Motor neuron (in vitro differentiated cells): Measurements from ENCODE around the gene TAS1R1. TPM values are rescaled to one million over a fixed set of nuclear protein-coding genes. Genes with fewer than 3 reads are reported as not detected.

Experiments
- ATAC-seq, 8 experiments: fragments of 200-7000 bp; cut with Tn5 transposase; replicated peaks in 6 of 8; 2 replicates each; pipeline ENCODE4 v1.8.0; 2021; ENCODE audit warnings: mild to moderate bottlenecking in 8 of 8, moderate library complexity in 8 of 8
- H3K27ac ChIP-seq, 2 donors: fragments of 250-450 bp; sonication (Bioruptor Pico); 2 replicates each; pipeline ENCODE4 v1.9.0; 2021; ENCODE audit warnings: antibody characterized with exemption in 2 of 2, mild to moderate bottlenecking in 2 of 2, moderate library complexity in 1 of 2
- H3K4me1 ChIP-seq, 2 donors: fragments of 250-450 bp; sonication (Bioruptor Pico); replicated peaks in 1 of 2; 2 replicates each; pipeline ENCODE4 v1.6.1; 2021; ENCODE audit warnings: antibody characterized with exemption in 2 of 2, mild to moderate bottlenecking in 2 of 2, moderate library complexity in 1 of 2
- H3K4me3 ChIP-seq, 5 donors: fragments of 250-450 bp; sonication (Bioruptor Pico); 2 replicates each; pipeline ENCODE4 v1.9.0; 2021; ENCODE audit warnings: antibody characterized with exemption in 5 of 5, mild to moderate bottlenecking in 5 of 5, moderate library complexity in 4 of 5
- WGBS, 10 experiments: fragments of 450-650 bp; shearing (Covaris generic); methylation state at CpG; one replicate each; pipeline ENCODE4 v1.0.0; 2022; 5-methylcytosine and 5-hydroxymethylcytosine counted together
- in situ Hi-C, 9 experiments: fragments of 400-800 bp; cut with MboI; loops; one replicate each; pipeline ENCODE4 v1.15.0; 2021; ENCODE audit warnings: low sequenced_read_pairs in 9 of 9, low pct_unique_long_range_greater_than_20kb in 2 of 9; ENCODE audit not compliant: unreplicated experiment in 9 of 9
- total RNA-seq, 8 experiments: library from RNA; unstranded; fragments of 300-600 nt; gene quantifications; 2 replicates each; pipeline versions ENCODE4 v1.2.3 to v1.2.4, GENCODE V29; 2022

The TAS1R1 gene
- total RNA-seq, 8 experiments from 2014 or later, result 0.22 to 0.82 (median 0.33) TPM; not detected in 1

DNA sequence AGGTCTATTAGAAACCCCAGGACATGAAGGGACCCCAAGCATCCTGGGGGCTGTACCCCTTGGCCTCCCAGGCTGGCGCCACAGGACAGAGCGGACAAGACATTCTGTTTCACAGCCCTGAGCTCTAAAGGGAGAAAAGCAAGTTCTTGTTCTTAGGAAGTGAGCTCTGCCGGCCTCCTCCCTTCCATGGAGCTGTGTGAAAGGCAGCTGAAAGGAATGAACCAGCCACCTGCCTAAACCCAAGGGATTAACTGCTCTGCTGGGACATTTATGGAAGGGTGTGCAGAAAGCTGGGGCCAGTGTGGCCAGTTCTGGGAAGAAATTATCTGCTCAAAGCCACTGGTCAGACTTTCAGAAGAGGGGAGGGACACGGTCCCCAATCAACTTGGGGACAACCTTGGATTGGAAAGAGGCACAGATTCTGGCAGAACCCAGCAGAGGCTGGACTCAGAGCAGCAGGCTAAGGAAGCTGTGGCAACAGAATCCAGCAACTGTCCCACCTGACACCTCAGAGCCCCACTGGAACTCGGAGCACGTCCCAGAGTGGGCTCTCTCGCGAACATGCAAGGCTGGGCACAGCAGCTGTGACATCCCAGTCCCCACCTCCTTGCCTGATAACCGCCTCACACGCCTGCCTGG is 45.4 kb downstream of the TAS1R1 start:
- Histone ChIP-seq H3K4me3 (peak overlapping the region; percentile 49 to 64 (median 59)), H3K4me1 (peaks cover 31 to 40% of the 10 kb centered on the region in 2 donors), H3K27ac (peak overlapping the region in 1 of 2 donors; percentile 19)
- ATAC-seq, result peak in 6 of 8 experiments; percentile 0 to 17 (median 2)
- in situ Hi-C loops, result no loop called here
- WGBS, 10 experiments, result 0 to 100% (median 35%) methylated on average over 2 to 6 of the region's 10 CpGs; no CpG with 5 or more reads in 3 of the 10 experiments

DNA sequence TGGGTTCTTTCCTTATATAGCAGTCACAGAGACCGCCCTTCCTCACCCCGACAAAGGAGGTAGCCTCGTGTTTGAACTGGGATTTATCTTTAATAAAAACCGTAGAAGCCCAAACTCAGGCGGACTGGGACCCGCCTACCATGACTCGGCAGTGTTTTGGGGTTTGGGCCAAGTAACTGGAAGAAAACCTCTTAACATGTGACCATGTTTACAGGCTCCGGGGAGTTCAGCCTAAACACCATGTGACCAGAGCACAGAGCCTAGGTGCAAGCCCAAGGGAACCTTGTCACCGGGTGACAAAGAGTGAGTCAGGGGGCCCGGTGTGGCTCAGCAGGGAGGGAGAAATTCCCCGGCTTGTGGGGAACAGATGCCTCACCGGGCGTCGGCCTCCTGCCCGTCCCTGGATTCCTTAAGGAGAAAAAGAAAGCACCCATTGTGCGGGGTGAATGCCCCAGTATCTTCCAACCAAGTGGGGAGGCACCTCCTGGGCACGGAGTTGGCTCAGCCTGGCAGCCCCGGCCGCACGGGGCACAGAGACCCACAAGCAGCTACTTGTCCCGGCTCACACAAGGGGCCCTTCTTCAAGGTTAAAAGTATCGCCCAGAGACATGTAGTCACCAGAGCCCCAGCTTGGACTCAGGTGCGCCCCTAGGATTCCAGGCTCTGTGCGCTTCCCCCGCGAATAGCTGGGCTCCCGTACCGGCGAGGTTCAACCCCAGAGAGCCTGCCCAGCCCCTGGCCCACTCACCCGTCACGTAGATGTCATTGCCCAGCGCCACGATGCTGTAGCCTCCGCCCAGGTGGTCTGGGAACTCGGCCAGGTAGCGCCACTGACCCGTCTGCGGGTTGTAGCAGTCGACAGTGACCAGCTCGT is 46.2 kb downstream of the TAS1R1 start:
- peak overlapping the region in 1 of 2 donors; percentile 19 for H3K27ac ChIP-seq
- peak; percentile 9 to 50 (median 24) for ATAC-seq
- H3K4me3 ChIP-seq, result peak overlapping the region; percentile 49 to 64 (median 59)
- 0 to 7% (median 0%) methylated on average over 1 to 25 of the region's 40 CpGs; no CpG with 5 or more reads in 2 of the 10 experiments for WGBS, 10 experiments
- in situ Hi-C loops, result no loop called here
- H3K4me1 ChIP-seq, result peaks cover 31 to 34% of the 10 kb centered on the region in 2 donors

DNA sequence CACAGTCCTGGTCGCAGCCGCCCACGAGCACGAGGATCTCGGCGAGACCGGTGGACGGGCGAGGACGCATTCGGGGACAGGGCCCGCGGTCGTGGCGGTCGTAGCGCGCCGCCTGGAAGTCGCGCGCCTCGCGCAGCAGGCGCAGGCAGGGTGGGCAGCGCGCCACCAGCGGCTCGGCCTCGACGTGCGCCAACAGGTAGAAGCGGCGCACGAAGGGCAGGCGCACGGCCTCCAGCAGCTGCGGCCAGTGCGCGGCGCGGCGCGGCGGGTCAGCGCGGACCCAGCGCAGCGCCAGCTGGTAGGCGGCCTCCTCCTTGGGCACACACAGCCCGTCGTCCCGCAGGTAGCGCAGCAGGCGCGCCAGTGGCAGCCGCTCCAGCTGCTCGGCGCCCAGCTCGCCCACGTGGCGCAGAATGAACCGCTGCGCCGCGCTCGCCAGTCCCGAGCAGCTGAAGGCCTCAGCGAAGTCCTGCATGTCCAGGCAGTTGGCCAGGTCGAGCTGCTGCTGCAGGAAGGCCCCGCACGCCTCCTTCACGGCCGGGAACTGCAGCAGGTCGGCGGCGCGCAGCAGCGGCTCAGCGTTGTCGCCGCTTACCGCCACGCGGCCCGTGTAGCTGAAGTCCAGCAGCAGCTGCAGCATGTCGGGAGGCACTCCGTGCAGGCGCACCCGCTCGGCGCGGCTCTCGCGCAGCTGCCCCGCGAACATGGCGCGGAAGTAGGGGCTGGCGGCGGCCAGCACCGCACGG is 47.0 kb downstream of the TAS1R1 start:
- WGBS, 10 experiments, result 0 to 2% (median 0%) methylated on average over 3 to 52 of the region's 103 CpGs; no CpG with 5 or more reads in 4 of the 10 experiments
- Histone ChIP-seq H3K4me3 (peak overlapping the region; percentile 49 to 64 (median 59)), H3K27ac (peak overlapping the region; percentile 56 to 88), H3K4me1 (peaks cover 26 to 31% of the 10 kb centered on the region in 2 donors)
- peak; percentile 3 to 61 (median 26) for ATAC-seq
- in situ Hi-C loops, result no loop called here

DNA sequence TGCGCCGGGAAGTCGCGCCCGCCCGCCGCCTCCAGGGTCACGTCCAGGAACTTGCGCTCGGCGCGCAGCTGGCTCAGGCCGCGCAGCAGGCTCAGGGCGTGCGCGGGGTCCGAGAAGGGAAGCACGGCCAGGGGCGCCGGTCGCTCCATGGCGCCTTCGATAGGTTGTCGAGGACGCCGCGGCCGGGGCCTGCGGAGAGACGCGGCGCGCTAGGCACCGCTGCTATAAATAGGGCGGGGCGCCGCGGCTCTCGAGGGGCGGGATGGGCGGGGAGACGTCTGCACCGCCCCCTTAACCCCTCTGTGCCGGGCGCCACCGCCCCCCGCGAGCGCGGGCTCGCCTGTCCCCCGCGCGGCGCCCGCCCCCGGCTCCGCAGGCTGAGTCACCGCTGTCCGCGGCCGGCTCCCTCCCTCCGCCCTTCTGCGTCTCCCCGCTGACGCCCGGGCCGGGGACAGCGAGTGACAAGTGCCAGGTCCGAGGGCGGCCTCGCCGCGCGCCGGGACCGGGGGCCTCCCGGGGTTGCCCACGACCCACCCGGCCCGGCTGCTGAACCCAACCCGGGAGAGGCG is 47.6 kb downstream of the TAS1R1 start, which contains the start of gene KLHL21:
Gene KLHL21, minus strand, starts transcription at position 201 of the 569 bp plus-strand sequence. Its CDS starts 52 bp downstream, at position 149.
- in situ Hi-C loops, result no loop called here
- Histone ChIP-seq H3K4me3 (peak within 1 kb of the TSS; percentile 49 to 64 (median 59)), H3K4me1 (peaks cover 22 to 31% of the 10 kb centered on the region in 2 donors), H3K27ac (peak within 1 kb of the TSS; percentile 66 to 88)
- WGBS, 10 experiments, result 0% methylated on average over 13 of the region's 84 CpGs; no CpG with 5 or more reads in 9 of the 10 experiments
- peak; percentile 52 to 82 (median 72) for ATAC-seq

DNA sequence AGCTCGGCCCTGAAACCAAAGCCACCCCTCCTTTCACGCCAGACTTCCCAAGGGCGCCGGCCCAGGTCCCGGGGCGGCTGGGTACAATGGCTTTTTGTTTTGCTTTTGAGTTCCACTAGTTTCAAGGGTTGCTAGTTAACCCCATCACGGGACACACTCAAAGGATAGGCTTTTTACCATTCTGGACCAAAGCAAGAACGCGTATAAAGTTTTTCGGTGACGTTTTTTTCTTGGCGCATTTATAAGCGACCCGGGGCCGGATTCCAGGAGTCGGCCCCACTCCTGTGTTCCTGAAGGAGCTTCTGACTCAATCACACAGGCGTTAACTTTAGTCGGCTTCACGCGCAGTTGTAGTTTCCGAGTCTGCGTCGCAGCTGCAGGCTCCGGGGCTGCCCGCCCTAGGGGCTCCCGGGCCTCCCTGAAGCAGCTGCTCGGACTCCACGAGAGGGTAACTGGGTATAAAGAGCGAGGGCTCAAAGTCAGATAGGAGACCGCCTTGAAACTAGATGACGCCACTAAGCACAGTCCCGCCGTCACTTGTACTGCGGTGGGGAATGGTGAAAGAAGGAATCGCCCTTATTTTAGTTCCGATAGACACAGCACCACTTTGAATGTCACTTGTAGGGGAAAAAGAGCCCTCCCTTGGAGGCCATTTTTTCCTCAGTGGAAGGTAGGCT is 48.3 kb downstream of the TAS1R1 start:
- WGBS, 10 experiments, result 0 to 13% (median 2%) methylated on average over 2 to 32 of the region's 36 CpGs; no CpG with 5 or more reads in 1 of the 10 experiments
- Histone ChIP-seq H3K4me3 (peak overlapping the region; percentile 49 to 64 (median 59)), H3K27ac (peak overlapping the region; percentile 66 to 88), H3K4me1 (peaks cover 22 to 31% of the 10 kb centered on the region in 2 donors)
- in situ Hi-C loops, result no loop called here
- ATAC-seq, result peak; percentile 8 to 33 (median 24)

DNA sequence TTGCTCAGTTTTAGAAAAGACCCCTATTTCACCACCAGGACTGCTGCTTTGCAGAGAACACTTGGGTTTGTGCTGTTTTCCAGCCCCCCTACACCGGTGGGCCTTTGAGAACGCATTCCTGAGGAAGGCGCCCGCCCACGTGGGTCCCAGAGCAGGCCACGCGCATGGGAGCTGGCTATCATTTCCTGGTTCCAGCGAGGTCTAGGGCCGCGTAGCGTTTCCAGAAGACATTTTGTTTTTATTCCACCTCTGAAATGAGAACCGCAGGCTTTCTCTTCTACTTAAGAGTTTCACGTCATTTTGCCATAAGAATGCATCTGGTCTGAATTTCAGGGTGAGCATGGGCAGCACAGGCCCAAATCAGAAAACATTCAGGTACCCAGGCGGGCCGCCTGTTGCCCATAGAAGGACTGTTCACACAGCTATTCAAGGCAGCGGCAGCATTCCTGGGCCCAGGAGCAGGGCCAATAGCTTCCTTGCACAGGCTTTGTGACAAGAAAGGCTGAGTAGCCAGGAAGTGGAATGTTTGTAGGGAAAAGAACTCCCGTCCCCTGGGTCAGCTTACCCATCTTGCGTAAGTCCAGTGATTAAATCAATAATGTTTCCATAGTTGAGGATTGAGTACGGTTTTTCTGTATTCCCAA is 48.9 kb downstream of the TAS1R1 start:
- in situ Hi-C loops, result no loop called here
- Histone ChIP-seq H3K27ac (peak overlapping the region; percentile 66 to 88), H3K4me1 (peaks cover 22 to 31% of the 10 kb centered on the region in 2 donors), H3K4me3 (peak overlapping the region in 4 of 5 donors; percentile 54 to 64 (median 60))
- WGBS, 10 experiments, result 13 to 51% (median 30%) methylated on average over 2 to 19 of the region's 19 CpGs; no CpG with 5 or more reads in 1 of the 10 experiments
- ATAC-seq, result peak in 7 of 8 experiments; percentile 1 to 34 (median 7)

DNA sequence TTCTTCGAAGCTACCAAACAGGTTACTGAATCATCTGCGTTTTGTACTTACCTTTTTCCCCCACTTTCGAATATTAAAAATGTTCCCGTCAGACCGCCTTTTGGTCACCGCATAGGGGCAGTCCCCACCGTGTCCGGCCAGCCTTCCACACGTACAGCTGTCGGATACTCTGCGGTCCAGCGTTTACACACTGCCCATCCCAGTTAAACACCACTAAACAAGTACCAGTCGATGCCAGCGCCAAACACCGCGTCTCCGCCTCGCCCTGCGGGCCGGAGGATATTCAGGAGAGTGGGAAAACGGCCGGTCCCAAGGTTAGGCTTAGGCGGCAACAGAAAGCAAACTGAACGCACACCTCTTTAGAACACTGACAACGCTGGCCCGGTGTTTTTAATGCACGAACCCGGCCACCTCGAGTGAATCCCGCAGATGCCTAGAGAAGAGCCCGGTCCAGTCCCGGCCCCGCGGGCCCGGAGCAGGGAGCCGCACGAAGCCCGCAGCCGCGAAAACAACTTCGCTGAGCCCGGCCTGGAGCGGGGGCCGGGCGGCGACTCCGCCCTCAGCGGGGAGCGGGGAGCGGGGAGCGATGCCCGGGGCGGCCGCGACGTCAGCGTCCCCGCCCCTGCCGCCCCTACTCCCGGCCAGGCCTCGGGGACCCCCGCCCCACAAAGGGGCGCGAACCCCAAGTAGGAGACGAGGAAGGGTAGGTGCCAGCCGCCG is 57.7 kb downstream of the TAS1R1 start:
- in situ Hi-C loops, result no loop called here
- WGBS, 10 experiments, result 1 to 13% (median 2%) methylated on average over 4 to 29 of the region's 67 CpGs; no CpG with 5 or more reads in 1 of the 10 experiments
- ATAC-seq, result peak; percentile 53 to 69 (median 64)
- Histone ChIP-seq H3K27ac (peak overlapping the region; percentile 80 to 83), H3K4me3 (peak overlapping the region; percentile 64 to 90 (median 79)), H3K4me1 (peaks cover 4 to 5% of the 10 kb centered on the region in 2 donors)

DNA sequence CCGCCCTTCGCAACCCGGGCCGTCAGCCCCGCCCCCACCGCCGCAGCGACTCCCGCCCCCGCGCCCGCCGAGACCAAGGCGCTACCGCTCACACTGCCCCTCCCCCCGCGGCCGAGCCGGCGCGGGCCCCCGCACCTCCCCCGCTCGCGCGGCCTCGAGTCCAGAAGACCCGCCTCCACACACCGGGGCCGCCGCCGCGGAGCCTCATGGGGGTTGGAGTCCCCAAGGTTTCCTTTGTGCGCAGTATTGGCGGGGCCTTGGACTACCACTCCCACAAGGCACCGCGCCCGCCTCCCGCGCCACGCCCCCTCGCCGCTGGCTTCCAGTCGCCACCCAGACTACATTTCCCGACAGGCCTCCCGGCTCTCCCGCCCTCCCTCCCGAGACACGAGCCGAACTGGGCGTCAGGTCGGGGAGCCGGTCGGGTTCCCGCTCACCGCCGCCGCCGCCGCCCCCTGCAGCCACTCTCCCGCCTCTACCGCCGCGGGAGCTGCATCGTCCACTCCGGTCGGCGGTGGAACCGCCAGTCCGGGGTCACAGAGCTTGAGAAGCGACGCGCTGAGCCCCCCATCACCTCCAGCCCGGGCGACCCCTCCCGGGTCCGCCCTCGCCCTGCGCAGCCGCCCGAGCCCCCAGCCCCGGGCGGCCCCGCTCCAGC is 58.4 kb downstream of the TAS1R1 start, which contains the start of gene PHF13:
Gene PHF13, plus strand, starts transcription at position 371 of the 658 bp plus-strand sequence. CDS start 336 bp downstream, outside the sequence.
- in situ Hi-C loops, result no loop called here
- no CpG with 5 or more reads among the region's 84 CpGs for WGBS, 10 experiments
- H3K27ac ChIP-seq, result peak within 1 kb of the TSS; percentile 80 to 83
- peak within 1 kb of the TSS; percentile 64 to 90 (median 79) for H3K4me3 ChIP-seq
- peaks cover 4 to 5% of the 10 kb centered on the region in 2 donors for H3K4me1 ChIP-seq
- ATAC-seq, result peak; percentile 87 to 95 (median 94)

DNA sequence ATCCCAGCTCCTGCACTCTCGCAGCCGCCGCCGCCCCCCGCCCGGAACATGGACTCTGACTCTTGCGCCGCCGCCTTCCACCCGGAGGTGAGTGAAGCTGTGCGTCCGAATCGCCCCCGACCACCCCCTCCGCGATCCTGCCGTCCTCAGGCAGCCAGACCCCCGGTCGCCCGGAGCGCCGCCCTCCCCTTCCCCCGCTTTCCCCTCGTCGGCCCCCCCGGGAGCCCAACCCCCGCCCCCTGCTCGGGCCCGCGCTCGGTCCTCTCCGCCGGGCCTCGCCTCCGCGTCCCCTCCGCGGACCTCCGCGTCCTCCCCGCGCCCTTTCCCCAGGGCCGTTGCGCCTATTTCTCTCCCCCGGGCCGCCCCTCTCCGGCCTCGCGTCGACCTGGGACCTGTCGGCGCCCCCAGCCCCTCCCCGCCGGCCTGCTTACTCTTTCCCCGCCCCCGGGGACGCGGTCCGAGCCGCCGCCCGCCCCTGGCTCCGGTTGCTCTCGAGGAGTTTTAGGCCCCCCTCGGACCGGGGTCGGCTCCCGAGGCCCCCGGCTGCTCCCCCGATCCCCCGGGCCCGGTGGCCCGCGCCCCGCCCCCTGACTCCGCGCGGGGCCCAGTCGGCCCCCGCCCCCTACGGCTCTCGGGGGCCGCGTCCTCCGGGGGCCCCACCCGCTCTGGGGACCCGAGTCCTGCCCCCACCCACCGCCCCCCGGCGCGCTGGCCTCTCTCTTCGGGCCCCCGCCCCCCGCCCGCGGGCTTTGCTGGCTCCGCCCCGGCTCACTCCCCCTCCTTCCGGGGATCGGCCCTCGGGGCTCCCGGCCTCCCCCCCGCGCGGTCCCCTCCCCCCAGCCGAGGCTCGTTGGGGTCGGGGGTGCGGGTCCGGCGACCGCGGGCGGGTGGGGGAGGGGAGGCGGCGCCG is 59.2 kb downstream of the TAS1R1 start:
- Histone ChIP-seq H3K4me3 (peak overlapping the region; percentile 64 to 90 (median 79)), H3K4me1 (peaks cover 4 to 5% of the 10 kb centered on the region in 2 donors), H3K27ac (peak overlapping the region; percentile 30 to 69)
- in situ Hi-C loops, result no loop called here
- WGBS, 10 experiments, result 0% methylated on average over 15 of the region's 117 CpGs; no CpG with 5 or more reads in 9 of the 10 experiments
- ATAC-seq, result peak; percentile 0 to 11 (median 2)
